DMS153 treated with DMSO at 0.1 percent for 48 hours (cell line): ENCODE measurements around the gene IFRD2.
A peak's percentile ranks its signal among the peaks of the same experiment; 100 is the strongest.
"Not testable (repeated sequence)": the region's sequence is repeated elsewhere in the genome, so short reads cannot be mapped to it uniquely, and the experiment has no call there.

Experiments
- DNase-seq: peaks from one replicate; lab custom pipeline; 2025; ENCODE audit not compliant: unreplicated experiment; lab: John Stamatoyannopoulos, UW

The IFRD2 gene

GRCh38 chr3:50254577-50255250, 37.5 kb downstream of the IFRD2 start:
- DNase-seq, result no peak

GRCh38 chr3:50251220-50251619, 41.0 kb downstream of the IFRD2 start:
- DNase-seq, result no peak

GRCh38 chr3:50250514-50250913, 41.7 kb downstream of the IFRD2 start:
- DNase-seq, result no peak

GRCh38 chr3:50249457-50249856, 42.8 kb downstream of the IFRD2 start:
- DNase-seq, result no peak

GRCh38 chr3:50248387-50248786, 43.8 kb downstream of the IFRD2 start:
- DNase-seq, result no peak

- no peak for DNase-seq
These were observed 45.7 kb downstream of the IFRD2 start for GRCh38 chr3:50246517-50246954.

GRCh38 chr3:50245831-50246516, 46.3 kb downstream of the IFRD2 start:
- peak; percentile 24 for DNase-seq

GRCh38 chr3:50245251-50245745, 46.9 kb downstream of the IFRD2 start:
- no peak for DNase-seq

- not testable (repeated sequence) for DNase-seq
These were observed 47.4 kb downstream of the IFRD2 start for GRCh38 chr3:50244813-50245212.

- no peak for DNase-seq
These were observed 48.7 kb downstream of the IFRD2 start for GRCh38 chr3:50243543-50243895.

- no peak for DNase-seq
These were observed 49.2 kb downstream of the IFRD2 start for GRCh38 chr3:50242851-50243542.

GRCh38 chr3:50242381-50242770, 49.9 kb downstream of the IFRD2 start:
- no peak for DNase-seq

- no peak for DNase-seq
These were observed 50.4 kb downstream of the IFRD2 start for GRCh38 chr3:50241713-50242380.

- DNase-seq, result no peak
These were observed 51.1 kb downstream of the IFRD2 start for GRCh38 chr3:50241163-50241562.

GRCh38 chr3:50239649-50240048, 52.6 kb downstream of the IFRD2 start:
- DNase-seq, result no peak

GRCh38 chr3:50238549-50239026, 53.6 kb downstream of the IFRD2 start:
- no peak for DNase-seq

- DNase-seq, result peak; percentile 23
These were observed 54.3 kb downstream of the IFRD2 start for GRCh38 chr3:50237754-50238548.
